GM21723 (cell line): ENCODE measurements around the gene CSRP2.

Experiments used
- ATAC-seq: cut with Tn5 transposase; IDR thresholded peaks from one replicate; pipeline ENCODE4 v1.9.1; 2021; ENCODE audit warnings: mild to moderate bottlenecking, moderate library complexity; ENCODE audit not compliant: unreplicated experiment

Gene CSRP2

DNA sequence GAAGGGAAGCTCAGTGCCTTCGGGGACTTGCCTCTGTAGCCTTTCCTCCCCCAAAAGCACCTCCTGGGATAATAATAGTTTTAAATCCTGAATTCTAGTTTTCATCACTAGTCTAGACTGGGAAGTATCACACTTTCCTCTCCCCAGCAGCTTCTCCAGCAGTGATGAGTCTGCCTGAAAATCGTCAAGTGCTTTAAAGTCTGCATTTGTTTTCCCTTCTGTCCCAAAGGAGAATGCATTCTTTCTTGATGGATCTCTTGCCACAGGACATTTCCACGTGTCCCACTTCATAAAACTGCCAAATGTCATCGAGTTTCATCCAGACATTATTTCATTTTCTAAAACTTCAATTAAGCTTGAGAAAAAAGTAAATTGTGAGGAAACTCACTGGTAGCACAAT is 15.0 kb downstream of the CSRP2 start:
- ATAC-seq: no peak

DNA sequence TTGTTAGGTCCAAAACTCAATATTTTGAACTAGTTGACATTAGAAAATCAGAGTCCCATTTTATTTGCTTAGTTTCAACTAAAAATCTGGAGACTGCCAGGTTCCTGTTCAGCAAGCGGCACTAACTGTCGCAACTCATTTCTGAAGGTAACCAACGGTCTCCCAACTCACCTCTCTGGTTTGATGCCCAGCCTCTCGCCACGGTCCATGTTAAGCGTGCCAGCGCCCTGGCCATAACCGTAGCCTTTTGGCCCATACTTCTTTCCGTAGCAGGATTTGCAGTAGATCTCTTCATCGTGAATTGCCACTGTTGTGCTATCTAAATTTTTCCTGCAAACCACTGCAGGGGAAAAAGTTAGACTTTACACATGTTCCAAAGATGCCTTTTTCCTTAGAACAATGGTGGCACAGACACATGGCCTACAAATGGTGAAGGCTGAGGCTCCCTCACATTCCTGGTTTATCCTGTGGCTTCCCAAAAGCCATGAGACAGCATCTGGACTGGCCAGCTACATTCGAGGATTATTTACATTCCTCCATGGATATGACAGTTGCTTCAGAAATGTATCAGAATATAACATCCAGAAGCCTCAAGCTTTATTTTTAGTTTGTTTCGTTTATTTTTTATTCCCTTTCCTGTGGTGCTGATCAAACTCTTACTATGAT is 15.7 kb downstream of the CSRP2 start:
- ATAC-seq: no peak

DNA sequence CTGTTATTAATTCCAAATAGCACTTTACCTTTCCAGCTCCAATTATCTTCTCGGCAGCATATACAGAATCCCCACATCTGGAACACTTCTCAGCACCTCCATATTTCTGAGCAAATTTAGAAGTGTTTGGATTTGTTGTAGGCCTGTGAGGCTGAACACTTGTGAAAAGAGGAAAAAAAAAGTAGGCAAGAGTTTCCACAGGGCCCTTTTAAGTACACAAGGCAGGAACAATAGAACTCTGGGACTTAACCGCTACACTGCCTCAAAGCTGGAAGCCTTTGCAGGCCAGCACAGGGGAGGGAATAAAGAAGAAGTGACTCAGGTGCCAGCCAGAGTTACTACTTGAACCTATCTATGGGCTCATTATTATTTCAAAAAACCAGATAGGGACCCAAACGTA is 18.6 kb downstream of the CSRP2 start:
- ATAC-seq: no peak

DNA sequence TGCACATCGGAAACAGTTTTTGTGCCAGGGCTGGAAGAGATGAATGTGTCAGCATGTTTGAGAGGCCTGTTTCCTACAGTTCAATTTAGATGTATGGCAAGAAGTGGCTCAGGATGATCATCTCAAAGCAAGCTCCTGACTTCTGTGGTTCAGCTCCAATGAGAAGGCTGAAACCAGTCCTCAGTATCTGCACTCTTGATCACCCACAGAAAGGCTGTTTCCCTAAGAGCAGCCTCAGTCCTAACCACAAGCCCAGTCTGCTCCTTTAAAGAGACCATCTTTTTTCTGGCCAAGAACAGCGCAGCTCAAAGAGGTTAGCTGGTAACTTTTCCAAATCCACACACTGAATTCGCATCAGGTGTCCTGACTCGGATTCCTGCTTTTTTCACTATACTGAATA is 19.2 kb downstream of the CSRP2 start:
- ATAC-seq: no peak

DNA sequence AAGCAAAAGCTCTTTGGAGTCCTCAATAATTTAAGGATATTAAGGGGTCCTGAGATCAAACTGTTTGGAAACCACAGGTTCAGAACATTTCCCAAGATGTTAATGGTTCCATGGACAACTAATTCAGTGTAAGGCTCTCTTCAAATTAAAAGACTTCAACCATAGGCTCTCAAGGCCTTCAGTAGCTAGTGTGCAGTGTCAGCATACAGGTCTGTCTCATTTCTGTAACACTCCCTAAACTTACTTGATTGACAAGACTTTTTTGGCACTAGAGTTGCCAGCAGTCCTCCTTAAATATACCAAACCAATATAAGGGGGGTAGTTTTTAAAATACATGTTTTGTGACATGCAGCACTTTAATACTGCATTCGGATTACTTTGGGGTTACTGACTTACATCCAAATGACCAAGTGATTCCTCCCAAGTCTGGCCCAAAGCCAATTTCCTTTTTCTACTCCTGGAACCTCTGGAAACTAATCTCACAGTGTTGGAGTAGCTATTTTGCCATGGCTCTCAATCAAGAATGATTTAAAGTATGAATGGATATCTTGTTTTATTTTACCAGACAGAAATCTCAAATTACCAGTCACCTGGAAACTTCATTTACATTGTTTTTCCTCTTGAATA is 22.7 kb downstream of the CSRP2 start:
- ATAC-seq: no peak

DNA sequence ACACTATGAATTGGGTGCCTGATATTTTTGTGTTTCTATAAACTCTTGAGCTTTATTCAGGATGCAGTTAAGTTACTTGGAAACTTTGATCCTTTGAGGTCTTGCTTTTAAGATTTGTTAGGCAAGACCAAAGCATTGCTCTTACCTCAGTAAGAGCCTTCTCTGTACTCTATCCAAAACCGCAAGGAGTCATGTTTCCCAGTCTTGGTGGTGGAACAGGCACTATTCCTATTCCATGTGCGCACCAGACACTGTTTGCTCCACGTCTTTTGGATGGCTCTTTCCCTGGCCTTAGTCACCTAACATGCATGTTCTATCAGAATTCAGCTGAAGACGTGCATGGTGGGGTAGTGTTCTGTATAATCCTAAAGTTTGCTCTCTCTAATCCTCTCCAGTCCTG is 23.5 kb downstream of the CSRP2 start:
- ATAC-seq: no peak

DNA sequence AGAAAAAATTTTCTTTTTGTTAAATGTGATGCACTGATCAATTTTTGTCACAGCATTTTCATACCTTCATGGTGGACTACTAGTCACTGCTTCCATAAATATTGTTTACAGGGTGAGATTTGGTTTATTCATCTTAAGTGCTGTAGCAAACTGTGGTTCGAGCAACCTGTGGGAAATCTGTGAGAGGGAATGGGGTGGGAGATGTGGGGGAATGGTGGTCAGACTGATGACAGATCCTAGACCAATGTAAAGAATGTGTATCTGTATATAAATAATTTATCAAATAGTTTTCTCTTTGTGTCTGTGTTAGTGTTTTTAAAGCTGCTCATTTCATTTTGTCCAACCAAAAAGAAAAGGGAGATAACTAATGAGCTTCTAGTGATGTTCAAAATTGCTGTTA is 26.7 kb downstream of the CSRP2 start:
- ATAC-seq: no peak

DNA sequence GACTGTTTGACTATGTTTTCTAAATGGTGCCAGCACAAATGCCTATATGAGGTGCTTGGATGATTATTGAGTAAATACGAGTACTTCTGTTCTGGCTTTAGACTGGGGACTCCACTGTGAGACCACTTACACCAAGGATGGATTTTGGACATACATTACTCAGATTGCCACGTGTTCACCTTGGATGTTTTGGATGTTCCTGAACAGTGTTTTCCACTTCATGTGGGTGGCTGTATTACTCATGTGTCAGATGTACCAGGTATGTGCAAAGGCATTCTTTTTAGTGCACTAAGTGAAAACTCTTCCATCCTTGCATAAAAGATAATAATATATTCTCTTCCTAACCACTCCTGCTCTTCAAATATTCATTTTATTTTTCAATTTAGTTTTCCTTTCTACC is 30.7 kb downstream of the CSRP2 start:
- no peak for ATAC-seq

DNA sequence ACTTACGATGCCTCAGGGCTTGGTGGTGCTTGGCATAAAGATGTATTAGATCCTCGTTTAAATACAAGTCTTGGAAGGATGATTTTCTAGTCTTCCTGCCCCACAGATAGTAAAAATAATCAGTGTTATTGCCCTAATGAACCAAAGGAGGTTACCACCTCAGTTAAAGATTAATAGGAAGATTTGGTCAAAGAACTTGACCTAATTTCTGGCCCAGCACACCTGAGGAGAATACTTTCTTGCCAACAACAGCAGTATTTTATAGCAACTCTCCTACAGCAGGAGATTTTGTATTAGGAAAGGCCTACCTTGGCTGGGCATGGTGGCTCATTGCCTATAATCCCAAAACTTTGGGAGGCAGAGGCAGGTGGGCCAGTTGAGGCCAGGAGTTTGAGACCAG is 31.6 kb downstream of the CSRP2 start:
- ATAC-seq: no peak

DNA sequence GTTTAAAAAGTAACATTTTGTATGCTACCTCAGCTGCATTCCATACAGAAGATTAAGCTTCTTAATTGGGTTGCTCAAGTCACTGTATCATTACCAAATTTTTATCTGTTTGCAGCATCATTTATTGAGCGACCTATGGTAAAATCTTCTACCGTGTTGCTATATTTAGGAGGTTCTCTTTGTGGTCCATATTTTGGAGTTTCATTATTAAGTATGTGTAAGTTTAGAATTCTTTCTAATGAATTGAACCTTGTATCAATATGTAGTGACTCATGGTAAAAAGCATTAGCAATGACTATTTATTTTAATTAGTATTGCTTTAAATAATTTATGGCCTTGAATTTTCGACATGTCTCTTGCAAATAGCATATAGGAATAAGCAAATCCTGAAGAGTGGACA is 42.2 kb downstream of the CSRP2 start:
- no peak for ATAC-seq

DNA sequence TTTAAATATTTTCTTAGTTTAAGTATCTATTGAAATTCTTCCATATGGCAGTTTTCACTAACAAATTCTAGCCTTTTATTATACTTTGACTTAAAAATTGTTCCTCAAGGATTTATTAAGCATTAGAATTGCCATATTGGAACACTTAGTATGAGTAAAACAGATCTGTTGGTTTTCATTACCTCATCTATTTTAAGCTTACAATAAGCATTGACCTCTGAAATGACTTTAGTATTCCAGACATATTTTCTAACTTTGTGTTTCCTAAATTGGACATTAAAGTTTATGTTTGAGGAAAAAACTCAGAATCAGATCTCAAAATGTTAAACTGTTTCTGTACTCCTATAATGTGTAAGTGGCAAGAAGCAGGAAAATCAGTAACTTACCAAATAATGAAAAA is 48.4 kb downstream of the CSRP2 start:
- no peak for ATAC-seq

DNA sequence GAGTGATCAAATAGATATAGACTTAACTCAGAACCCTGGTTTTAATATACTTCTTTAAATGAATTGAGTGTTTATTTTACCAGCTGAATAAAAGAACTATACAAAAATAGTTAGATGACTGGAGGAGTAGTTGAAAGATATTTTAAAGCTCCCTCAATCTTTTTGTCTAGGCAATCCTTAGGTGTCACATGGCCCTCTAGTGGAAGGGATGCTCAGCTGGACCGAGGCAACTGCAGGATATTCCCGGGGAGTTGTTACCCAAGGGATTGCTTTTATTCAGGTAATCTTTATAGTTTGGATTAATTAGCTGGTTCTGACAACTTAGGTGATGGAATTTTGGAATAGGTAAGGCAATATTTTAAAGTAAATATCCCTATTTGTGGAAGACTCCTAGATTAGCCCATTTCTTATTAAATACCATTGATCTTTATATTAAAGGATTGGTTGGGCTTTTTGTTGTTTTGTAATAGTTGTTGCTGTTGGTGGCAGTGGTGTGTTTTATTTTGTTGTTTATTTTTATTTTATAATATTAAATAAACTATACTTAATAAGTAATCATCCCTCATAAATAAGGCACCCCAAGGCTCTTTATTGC is 57.8 kb downstream of the CSRP2 start:
- ATAC-seq: no peak

DNA sequence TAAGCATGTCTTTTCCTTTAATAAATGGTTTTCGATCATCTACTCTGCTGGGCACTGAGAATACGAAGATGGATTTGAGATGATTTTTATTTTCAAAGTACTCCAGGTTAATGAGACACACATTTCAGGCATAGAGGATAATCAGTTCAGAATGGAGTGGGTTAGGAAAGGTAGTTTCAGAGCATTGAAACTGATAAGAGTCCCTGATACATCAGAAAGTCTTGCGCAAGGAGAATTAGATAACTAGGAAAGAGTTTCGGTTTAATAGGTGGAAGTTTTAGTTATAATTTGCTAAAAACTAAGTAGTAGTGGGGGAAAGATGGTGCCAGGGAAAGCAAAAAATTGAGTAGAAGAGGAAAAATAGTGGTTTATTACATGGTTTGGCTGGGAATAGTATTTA is 64.8 kb downstream of the CSRP2 start:
- ATAC-seq: no peak

DNA sequence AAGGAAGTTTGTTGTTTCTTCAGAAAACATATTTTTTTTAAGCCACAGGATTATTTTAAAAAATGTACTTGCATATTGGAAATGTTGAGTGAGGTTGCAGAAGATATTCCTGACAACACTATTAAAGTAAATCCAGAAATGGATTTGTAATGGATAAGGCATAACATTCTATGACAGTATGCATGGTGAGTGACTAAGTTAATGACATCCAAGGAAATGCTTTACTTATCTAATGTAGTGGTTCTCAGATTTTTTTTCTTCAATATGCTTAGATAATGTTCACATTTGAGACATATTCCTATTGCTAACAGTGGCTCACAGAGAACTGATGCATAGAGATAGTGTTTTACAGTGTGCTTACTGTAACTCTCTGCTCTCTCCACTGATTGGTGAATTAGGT is 65.6 kb downstream of the CSRP2 start:
- no peak for ATAC-seq

DNA sequence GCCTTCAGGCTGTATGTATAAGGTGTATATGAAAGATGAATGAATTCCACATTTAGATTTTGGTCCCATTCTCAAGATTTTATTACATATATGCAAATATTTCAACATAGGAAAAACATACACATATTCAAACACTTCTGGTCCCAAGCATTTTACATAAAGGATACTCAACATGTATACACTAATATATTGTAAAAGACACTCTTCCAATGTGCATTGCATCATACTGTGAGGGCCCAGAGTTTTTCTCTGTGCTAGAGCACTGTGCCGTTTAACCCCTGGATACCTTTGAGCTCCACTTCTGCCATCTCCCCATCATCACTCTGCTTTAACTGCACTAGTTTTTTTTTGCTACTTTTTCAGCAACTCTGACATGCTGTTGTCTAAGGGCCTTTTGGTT is 66.8 kb downstream of the CSRP2 start:
- ATAC-seq: no peak

DNA sequence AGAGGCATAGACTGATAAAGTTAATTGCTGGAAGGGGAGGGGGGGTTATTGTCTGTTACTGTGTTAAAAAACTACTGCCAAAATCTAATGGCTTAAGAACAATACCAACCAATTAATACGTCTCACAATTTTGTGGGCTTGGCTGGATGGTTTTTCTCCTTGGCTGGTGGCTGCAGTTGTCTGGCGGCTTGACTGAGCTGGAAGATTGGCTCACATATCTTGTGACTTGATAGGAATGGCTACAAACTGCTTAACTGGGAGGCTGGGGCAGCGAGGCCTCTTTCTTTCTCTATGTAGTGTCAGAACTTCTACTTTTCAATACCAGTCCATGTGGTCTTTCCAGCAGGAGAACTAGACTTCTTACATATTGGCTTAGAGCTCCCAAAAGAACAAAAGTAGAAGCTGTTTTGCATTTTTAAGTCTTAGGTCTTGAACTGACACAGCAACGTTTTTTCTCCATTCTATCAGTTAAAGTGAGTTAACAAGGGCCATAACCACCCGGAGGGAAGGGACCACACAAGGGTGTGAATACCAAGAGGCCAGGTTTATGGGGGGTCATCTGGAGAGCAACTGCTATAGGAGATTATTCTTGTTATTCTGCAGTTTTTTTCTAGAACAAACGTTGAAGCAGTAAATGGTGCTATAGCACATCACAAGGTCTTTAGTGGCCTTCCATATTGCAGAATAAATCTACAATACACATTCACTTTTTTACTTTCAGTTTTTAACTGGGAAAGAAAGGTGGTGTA is 68.0 kb downstream of the CSRP2 start:
- ATAC-seq: no peak
